Transverse colon (tissue), 4 donors: Measurements from ENCODE around the gene MYH10. TPM values are rescaled to one million over a fixed set of nuclear protein-coding genes. Genes with fewer than 3 reads are reported as not detected.

Experiments used
- DNase-seq: peaks from one replicate; pipeline ENCODE4 v3.0.0-alpha.2; 2019
- H3K27ac ChIP-seq, 4 donors: fragments of 200-600 bp; sonication (generic); 2 replicates each; pipeline ENCODE4 v1.5.1; 2016 to 2018; ENCODE audit warnings: inconsistent platforms in 4 of 4
- H3K27me3 ChIP-seq: fragments of 200-600 bp; sonication (generic); 2 replicates; pipeline ENCODE4 v1.5.1; 2017; ENCODE audit warnings: inconsistent platforms
- H3K36me3 ChIP-seq, 4 donors: fragments of 200-600 bp; sonication (generic); 2 replicates each; pipeline ENCODE4 v1.5.1; 2017 to 2019; ENCODE audit warnings: inconsistent platforms in 4 of 4
- H3K4me1 ChIP-seq, 4 donors: fragments of 200-600 bp; sonication (generic); 2 replicates each; pipeline ENCODE4 v1.5.1; 2017 to 2020; ENCODE audit warnings: inconsistent platforms in 4 of 4
- H3K4me3 ChIP-seq, 4 donors: fragments of 200-600 bp; sonication (generic); 1 replicate in 1 of 4; 2 replicates in 3 of 4; pipeline versions ENCODE4 v1.5.1 to v1.6.1; 2017 to 2019; ENCODE audit warnings: inconsistent platforms in 4 of 4
- H3K9me3 ChIP-seq, 2 donors: fragments of 200-600 bp; sonication (generic); 2 replicates each; pipeline ENCODE4 v1.5.1; 2017 to 2019; ENCODE audit warnings: inconsistent platforms in 2 of 2
- EP300 ChIP-seq: sonication (generic); formaldehyde crosslinking; IDR thresholded peaks from one replicate; pipeline ENCODE4 v1.6.1; 2017; ENCODE audit warnings: antibody characterized with exemption, low read depth
- POLR2A ChIP-seq: fragments of 450-650 bp; IDR thresholded peaks from one replicate; pipeline ENCODE4 v1.6.1; 2016; ENCODE audit warnings: antibody characterized with exemption, mild to moderate bottlenecking, moderate library complexity
- POLR2AphosphoS5 ChIP-seq, 3 donors: sonication (generic); formaldehyde crosslinking; IDR thresholded peaks; one replicate each; pipeline ENCODE4 v1.6.1; 2016; ENCODE audit warnings: antibody characterized with exemption in 3 of 3
- WGBS, 2 donors: methylation state at CpG; one replicate each; pipeline ENCODE4 v1.1.5; 2018; ENCODE audit warnings: low coverage in 1 of 2; 5-methylcytosine and 5-hydroxymethylcytosine counted together
- in situ Hi-C, 4 donors: fragments of 200-750 bp; cut with MboI; loops; one replicate each; pipeline versions ENCODE4 v1.15.0 to v1.15.1; 2017; ENCODE audit warnings: low sequenced_read_pairs in 3 of 4, low pct_ligation_motif_present in 1 of 4, low pct_unique_long_range_greater_than_20kb in 1 of 4
- intact Hi-C: fragments of 100-400 bp; cut with DNase I; formaldehyde crosslinking; loops from one replicate; pipeline ENCODE4 v1.15.1; 2023; ENCODE audit warnings: low total_unique reads
- total RNA-seq, 4 donors: library from RNA; depleted of rRNA; stranded (reverse); fragments of >200 nt; gene quantifications; one replicate each; pipeline ENCODE4 v1.1.0, GENCODE V29; 2016
- TF ChIP-seq, protein P1 (sequence below), 5 experiments: fragments of 200-600 bp in 3 of 5; fragments of 450-650 bp in 2 of 5; sonication (generic) in 3 of 5; IDR thresholded peaks; 1 replicate in 2 of 5; 2 replicates in 3 of 5; pipeline ENCODE4 v1.5.1; 2016 to 2017; ENCODE audit warnings: antibody characterized with exemption in 5 of 5, inconsistent platforms in 3 of 5, mild to moderate bottlenecking in 2 of 5, moderate library complexity in 1 of 5

Gene MYH10
- total RNA-seq, 4 donors from 2014 or later = 3.7 to 71.2 (median 8.3) TPM

DNA sequence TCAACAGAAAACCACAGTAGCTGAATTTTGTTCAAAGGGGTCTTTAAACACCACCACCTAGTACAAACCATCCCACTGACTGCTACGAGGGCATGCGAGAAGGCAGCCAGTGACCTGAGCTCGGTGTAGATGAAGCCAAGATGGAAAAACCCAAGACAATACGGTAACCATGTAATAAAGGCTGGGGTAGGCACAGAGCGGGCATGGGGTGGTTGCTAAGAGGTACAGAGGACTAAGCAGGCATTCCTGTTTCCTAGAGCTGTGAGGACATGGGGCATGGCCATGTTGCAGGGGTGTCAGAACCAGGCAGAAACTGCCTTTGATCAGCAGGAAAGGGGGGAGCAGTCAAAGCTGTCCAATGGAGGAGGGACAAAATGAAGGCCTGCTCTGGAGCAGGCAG lies 142.8 kb downstream of the MYH10 start:
- peaks cover 0 to 10% (median 4%) of the 10 kb centered on the region in 4 donors for H3K36me3 ChIP-seq
- DNase-seq = no peak
- TF ChIP-seq POLR2AphosphoS5 (IDR thresholded peaks at IDR 0.05) (no peak), EP300 (no peak), POLR2A (no peak)
- TF ChIP-seq, protein P1, sequence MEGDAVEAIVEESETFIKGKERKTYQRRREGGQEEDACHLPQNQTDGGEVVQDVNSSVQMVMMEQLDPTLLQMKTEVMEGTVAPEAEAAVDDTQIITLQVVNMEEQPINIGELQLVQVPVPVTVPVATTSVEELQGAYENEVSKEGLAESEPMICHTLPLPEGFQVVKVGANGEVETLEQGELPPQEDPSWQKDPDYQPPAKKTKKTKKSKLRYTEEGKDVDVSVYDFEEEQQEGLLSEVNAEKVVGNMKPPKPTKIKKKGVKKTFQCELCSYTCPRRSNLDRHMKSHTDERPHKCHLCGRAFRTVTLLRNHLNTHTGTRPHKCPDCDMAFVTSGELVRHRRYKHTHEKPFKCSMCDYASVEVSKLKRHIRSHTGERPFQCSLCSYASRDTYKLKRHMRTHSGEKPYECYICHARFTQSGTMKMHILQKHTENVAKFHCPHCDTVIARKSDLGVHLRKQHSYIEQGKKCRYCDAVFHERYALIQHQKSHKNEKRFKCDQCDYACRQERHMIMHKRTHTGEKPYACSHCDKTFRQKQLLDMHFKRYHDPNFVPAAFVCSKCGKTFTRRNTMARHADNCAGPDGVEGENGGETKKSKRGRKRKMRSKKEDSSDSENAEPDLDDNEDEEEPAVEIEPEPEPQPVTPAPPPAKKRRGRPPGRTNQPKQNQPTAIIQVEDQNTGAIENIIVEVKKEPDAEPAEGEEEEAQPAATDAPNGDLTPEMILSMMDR (IDR thresholded peaks at IDR 0.05) = no peak
- no peaks in the 10 kb centered on the region for H3K27me3 ChIP-seq
- H3K4me3 ChIP-seq = no peak overlapping the region
- H3K4me1 ChIP-seq = no peaks in the 10 kb centered on the region
- in situ Hi-C loops = no loop called here
- intact Hi-C loops = no loop called here
- H3K9me3 ChIP-seq = no peaks in the 10 kb centered on the region
- WGBS, 2 donors = 97% methylated on average over 5 of the region's 5 CpGs; no CpG with 5 or more reads in 1 of the 2 donors
- no peak overlapping the region for H3K27ac ChIP-seq

DNA sequence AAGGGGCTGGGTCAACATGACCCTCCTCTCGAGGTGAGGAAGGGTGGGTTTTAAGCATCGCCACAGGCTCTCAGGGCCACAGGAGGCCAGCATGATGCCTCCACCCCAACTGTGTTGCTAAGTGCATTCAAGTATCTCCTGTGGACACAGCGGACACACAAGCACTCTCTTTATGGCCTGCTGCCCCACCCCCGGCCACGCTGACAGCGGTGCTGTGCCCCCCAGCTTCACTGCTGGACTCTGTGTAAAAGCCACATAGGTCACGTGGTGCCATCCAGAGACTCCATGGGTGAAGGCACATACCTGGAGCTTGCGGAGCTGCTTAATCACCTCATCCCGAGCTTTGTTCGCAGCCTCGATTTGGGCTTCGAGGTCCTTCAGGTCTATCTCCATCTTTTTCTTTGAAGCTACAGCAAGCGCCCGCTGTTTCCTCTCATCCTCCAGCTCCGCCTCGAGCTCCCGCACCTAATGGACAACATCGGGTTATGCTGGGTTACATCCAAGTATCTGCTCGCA lies 143.3 kb downstream of the MYH10 start:
- TF ChIP-seq EP300 (no peak), POLR2AphosphoS5 (IDR thresholded peaks at IDR 0.05) (no peak), POLR2A (no peak)
- TF ChIP-seq, protein P1 (IDR thresholded peaks at IDR 0.05) = no peak
- Histone ChIP-seq H3K27me3 (no peaks in the 10 kb centered on the region), H3K4me3 (no peak overlapping the region), H3K9me3 (no peaks in the 10 kb centered on the region), H3K36me3 (peaks cover 0 to 8% (median 4%) of the 10 kb centered on the region in 4 donors), H3K27ac (no peak overlapping the region), H3K4me1 (no peaks in the 10 kb centered on the region)
- intact Hi-C loops (no loop called here), in situ Hi-C loops (no loop called here)
- 81 to 92% methylated on average over 8 to 19 of the region's 19 CpGs for WGBS, 2 donors
- DNase-seq = no peak

DNA sequence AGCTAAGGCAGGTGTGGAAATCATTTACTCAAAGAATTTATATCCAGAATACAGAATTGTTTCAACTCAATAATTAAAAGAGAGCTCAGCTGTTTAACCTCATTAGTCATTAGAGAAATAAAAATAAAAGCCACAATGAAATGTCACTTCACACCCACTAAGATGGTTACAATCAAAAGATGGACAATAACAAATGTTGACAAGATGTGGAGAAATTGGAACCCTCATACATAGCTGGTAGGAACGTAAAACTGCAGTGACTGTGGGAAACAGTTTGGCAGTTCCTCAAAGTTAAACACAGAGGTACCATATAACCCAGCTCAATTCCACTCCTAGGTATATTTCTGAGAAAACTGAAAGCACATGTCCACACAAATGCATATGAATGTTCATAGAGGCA lies 145.0 kb downstream of the MYH10 start:
- H3K9me3 ChIP-seq = no peaks in the 10 kb centered on the region
- in situ Hi-C loops = no loop called here
- WGBS, 2 donors = 90 to 100% methylated on average over 1 of the region's 1 CpG
- H3K27ac ChIP-seq = no peak overlapping the region
- no peak for TF ChIP-seq POLR2A
- TF ChIP-seq POLR2AphosphoS5 (IDR thresholded peaks at IDR 0.05) = no peak
- TF ChIP-seq, protein P1 (IDR thresholded peaks at IDR 0.05) = no peak
- TF ChIP-seq EP300 = no peak
- H3K4me3 ChIP-seq = no peak overlapping the region
- no peaks in the 10 kb centered on the region for H3K27me3 ChIP-seq
- no peak for DNase-seq
- H3K4me1 ChIP-seq = peaks cover 0 to under 1% (median 0%) of the 10 kb centered on the region in 4 donors
- intact Hi-C loops = no loop called here
- peaks cover 0 to 17% (median 4%) of the 10 kb centered on the region in 4 donors for H3K36me3 ChIP-seq

DNA sequence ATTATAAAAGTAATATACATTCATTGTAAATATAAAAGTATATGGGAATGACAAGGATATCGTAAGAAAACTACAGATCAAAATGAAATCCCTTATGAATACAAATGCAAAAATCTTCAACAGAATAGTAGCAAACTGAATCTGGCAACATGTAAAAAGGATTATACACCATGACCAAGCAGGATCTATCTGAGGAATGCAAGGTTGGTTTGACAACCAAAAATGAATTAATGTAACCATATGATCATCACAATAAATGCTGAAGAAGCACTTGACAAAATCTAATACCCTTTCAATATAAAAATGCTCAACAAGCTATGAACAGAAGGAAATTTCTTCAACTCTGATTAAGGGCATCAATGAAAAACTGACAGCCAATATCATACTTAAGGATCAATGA lies 146.1 kb downstream of the MYH10 start:
- no peak for DNase-seq
- Histone ChIP-seq H3K4me3 (no peak overlapping the region), H3K9me3 (no peaks in the 10 kb centered on the region), H3K27me3 (no peaks in the 10 kb centered on the region), H3K36me3 (peaks cover 0 to 17% (median 4%) of the 10 kb centered on the region in 4 donors), H3K27ac (no peak overlapping the region), H3K4me1 (peaks cover 6 to 10% (median 6%) of the 10 kb centered on the region in 4 donors)
- 97 to 100% methylated on average over 1 of the region's 1 CpG for WGBS, 2 donors
- intact Hi-C loops (no loop called here), in situ Hi-C loops (no loop called here)
- TF ChIP-seq, protein P1 (IDR thresholded peaks at IDR 0.05) = no peak
- TF ChIP-seq EP300 (no peak), POLR2A (no peak), POLR2AphosphoS5 (IDR thresholded peaks at IDR 0.05) (no peak)
